Endothelial cell (in vitro differentiated cells): ENCODE measurements around the gene THSD4. TPM values are rescaled to one million over a fixed set of nuclear protein-coding genes. Genes with fewer than 3 reads are reported as not detected.

Source experiments
- DNase-seq: peaks from one replicate; pipeline ENCODE4 v3.0.0; 2021; ENCODE audit warnings: low spot score
- H3K27ac Mint-ChIP-seq: one replicate; pipeline ENCODE4 v1.8.0; 2021; ENCODE audit warnings: mixed read lengths, inconsistent platforms; ENCODE audit not compliant: unreplicated experiment
- H3K27me3 Mint-ChIP-seq: one replicate; pipeline ENCODE4 v1.8.0; 2021; ENCODE audit warnings: mild to moderate bottlenecking, moderate library complexity, mixed read lengths, inconsistent platforms; ENCODE audit not compliant: unreplicated experiment
- H3K36me3 Mint-ChIP-seq: one replicate; pipeline ENCODE4 v1.8.0; 2021; ENCODE audit warnings: mild to moderate bottlenecking, low read depth, mixed read lengths, inconsistent platforms; ENCODE audit not compliant: unreplicated experiment
- H3K4me1 Mint-ChIP-seq: one replicate; pipeline ENCODE4 v1.8.0; 2021; ENCODE audit warnings: mild to moderate bottlenecking, mixed read lengths, inconsistent platforms; ENCODE audit not compliant: unreplicated experiment
- H3K4me3 Mint-ChIP-seq: one replicate; pipeline ENCODE4 v1.8.0; 2021; ENCODE audit warnings: mild to moderate bottlenecking, mixed read lengths, inconsistent platforms; ENCODE audit not compliant: unreplicated experiment
- H3K9me3 Mint-ChIP-seq: one replicate; pipeline ENCODE4 v1.8.0; 2021; ENCODE audit warnings: mixed read lengths, inconsistent platforms; ENCODE audit not compliant: unreplicated experiment
- CTCF ChIP-seq: fragments of 200-600 bp; sonication (generic); IDR thresholded peaks from one replicate; pipeline ENCODE4 v1.5.0; 2021; ENCODE audit warnings: antibody characterized with exemption; ENCODE audit not compliant: unreplicated experiment
- total RNA-seq: library from RNA; stranded (reverse); fragmentation: NEBNext Ultra II Directional; extraction: Animal tissue kit (Norgen Biotek cat#: 25700); gene quantifications from one replicate; pipeline ENCODE4 v1.2.1, GENCODE V29; 2021; ENCODE audit not compliant: unreplicated experiment

Gene THSD4
- total RNA-seq, 1 donor from 2014 or later, result 0.92 TPM

- Mint-ChIP-seq H3K9me3 (no peaks in the 10 kb centered on the region), H3K36me3 (no peaks in the 10 kb centered on the region), H3K4me3 (no peak overlapping the region), H3K27ac (no peak overlapping the region), H3K27me3 (no peaks in the 10 kb centered on the region), H3K4me1 (peaks cover 26% of the 10 kb centered on the region)
- no peak for TF ChIP-seq CTCF
- DNase-seq, result no peak
These were observed 496.5 kb downstream of the THSD4 start for GRCh38 chr15:71611553-71612396.

- Mint-ChIP-seq H3K27ac (no peak overlapping the region), H3K36me3 (no peaks in the 10 kb centered on the region)
These were observed 497.1 kb downstream of the THSD4 start for GRCh38 chr15:71612397-71612722.

GRCh38 chr15:71612869-71613268, 497.6 kb downstream of the THSD4 start:
- Mint-ChIP-seq H3K36me3 (no peaks in the 10 kb centered on the region), H3K4me3 (no peak overlapping the region), H3K4me1 (peaks cover 26% of the 10 kb centered on the region), H3K27me3 (no peaks in the 10 kb centered on the region), H3K9me3 (no peaks in the 10 kb centered on the region), H3K27ac (no peak overlapping the region)
- no peak for TF ChIP-seq CTCF
- DNase-seq, result no peak

More at GRCh38 chr15:71612397-71612722, 497.1 kb downstream of the THSD4 start:
- DNase-seq, result no peak
- Mint-ChIP-seq H3K27me3 (no peaks in the 10 kb centered on the region), H3K9me3 (no peaks in the 10 kb centered on the region), H3K4me3 (no peak overlapping the region), H3K4me1 (peaks cover 26% of the 10 kb centered on the region)
- TF ChIP-seq CTCF, result no peak

GRCh38 chr15:71623111-71623510, 507.8 kb downstream of the THSD4 start:
- no peak for DNase-seq
- no peak for TF ChIP-seq CTCF
- H3K36me3 Mint-ChIP-seq, result no peaks in the 10 kb centered on the region
- no peak overlapping the region for H3K27ac Mint-ChIP-seq
- H3K27me3 Mint-ChIP-seq, result peaks cover 3% of the 10 kb centered on the region
- no peak overlapping the region for H3K4me3 Mint-ChIP-seq
- no peaks in the 10 kb centered on the region for H3K9me3 Mint-ChIP-seq
- peaks cover 13% of the 10 kb centered on the region for H3K4me1 Mint-ChIP-seq

GRCh38 chr15:71626596-71627088, 511.4 kb downstream of the THSD4 start:
- DNase-seq, result no peak
- Mint-ChIP-seq H3K9me3 (no peaks in the 10 kb centered on the region), H3K4me3 (no peak overlapping the region), H3K36me3 (no peaks in the 10 kb centered on the region), H3K4me1 (peaks cover 13% of the 10 kb centered on the region), H3K27ac (no peak overlapping the region), H3K27me3 (peaks cover 3% of the 10 kb centered on the region)
- no peak for TF ChIP-seq CTCF
